ENCODE data around the gene ELF5.

The ELF5 gene

GRCh38 chr11:34521265-34521664, 7.7 kb upstream of the ELF5 start:
- DNase-seq (ENCODE audit: low read depth) = no peak

- no peak for DNase-seq (ENCODE audit: low read depth)
Observed at GRCh38 chr11:34519595-34520235, 6.1 kb upstream of the ELF5 start.

DNA sequence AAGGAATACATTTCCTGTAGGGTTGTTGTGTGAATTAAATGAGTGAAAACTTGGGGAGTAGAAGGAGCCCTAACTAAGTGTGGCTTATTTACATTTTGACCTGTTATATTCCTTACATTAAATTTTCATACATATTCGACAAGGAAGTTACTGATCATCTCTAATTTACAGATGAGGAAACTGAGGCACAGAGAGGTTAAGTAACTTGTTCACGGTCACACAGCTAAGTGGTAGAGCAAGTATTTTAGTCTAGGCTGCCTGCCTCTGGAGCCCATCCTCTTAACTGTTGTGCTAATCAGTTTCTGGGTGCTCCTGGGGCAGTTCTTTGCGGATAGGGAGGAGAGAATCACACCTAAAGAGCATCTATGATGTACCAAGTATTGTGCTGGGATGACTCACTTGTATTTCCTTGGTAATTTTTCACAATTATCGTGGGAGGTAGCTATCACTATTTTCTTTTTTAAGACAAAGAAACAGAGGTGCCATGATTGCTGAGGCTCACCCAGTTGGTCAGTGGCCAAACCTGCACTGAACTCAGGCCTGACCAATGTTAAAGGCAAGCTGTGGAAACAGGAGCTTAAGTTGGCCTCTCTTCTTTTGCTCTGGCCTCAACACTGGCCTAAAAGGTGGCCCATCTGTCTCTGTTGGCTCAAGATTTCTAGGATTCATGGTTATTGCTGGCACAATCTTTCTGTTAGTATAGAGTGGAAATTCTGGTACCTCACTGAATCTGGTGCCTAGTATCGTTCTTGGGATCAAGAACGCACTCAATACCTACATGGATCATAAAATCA, 2.9 kb upstream of the ELF5 start:
- no peak for DNase-seq (ENCODE audit: low read depth)

- no peak for DNase-seq (ENCODE audit: low read depth)
Observed at GRCh38 chr11:34514597-34514996, 1.0 kb upstream of the ELF5 start.

GRCh38 chr11:34512840-34513681, 533 bp downstream of the ELF5 start:
- peak; percentile 16 for DNase-seq (ENCODE audit: low read depth)

- DNase-seq (ENCODE audit: low read depth) = no peak
Observed at GRCh38 chr11:34510673-34511072, 2.9 kb downstream of the ELF5 start.

GRCh38 chr11:34510218-34510617, 3.4 kb downstream of the ELF5 start:
- DNase-seq (ENCODE audit: low read depth) = no peak

DNA sequence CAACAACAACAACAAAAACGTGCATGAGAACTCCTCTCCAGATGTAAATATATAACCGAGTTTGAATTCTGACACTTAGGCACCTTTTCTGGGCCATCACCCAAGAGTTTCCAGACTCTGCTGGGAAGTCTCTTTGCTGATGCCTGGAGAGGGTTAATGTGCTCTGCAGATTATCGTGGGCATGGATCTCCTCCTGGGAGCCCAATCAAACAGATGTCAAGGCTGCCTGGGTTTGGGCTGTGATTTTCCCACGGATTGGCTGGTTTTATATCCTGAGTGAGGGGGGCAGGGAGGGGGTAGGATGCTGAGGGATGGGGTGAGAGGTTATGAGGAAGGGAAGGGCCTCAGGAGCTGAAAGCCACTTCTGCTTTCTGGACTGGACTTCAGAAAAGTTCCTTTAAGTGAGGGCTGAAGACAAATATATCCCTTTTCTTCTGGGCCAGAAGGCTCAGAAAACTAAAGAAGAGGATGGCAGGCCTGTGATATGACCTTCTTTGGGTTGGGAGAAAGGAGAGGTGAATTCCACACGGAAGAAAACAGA, 4.2 kb downstream of the ELF5 start:
- DNase-seq (ENCODE audit: low read depth) = no peak

- DNase-seq (ENCODE audit: low read depth) = no peak
Observed at GRCh38 chr11:34508524-34508923, 5.1 kb downstream of the ELF5 start.

- DNase-seq (ENCODE audit: low read depth) = no peak
Observed at GRCh38 chr11:34507610-34508009, 6.0 kb downstream of the ELF5 start.

DNA sequence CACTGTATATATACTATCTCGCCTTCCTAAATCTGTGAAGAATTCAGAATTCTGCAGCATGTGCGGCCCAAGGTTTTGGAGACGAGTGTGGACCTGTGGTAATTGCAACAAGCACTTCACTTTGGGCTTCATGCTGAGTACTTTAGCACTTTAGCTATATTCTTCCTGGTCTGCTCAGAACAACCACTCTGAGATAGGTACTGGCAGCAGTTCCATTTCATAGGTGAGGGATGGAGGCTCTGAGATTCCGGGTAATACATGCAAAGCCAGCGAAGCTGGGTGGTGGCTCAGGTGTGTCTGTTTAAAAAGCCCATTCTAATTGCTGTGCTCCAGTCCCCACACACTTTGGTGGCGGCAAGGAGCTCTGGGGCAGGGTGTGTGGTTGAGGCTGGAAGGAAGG, 6.4 kb downstream of the ELF5 start:
- DNase-seq (ENCODE audit: low read depth) = no peak

GRCh38 chr11:34505874-34506273, 7.7 kb downstream of the ELF5 start:
- DNase-seq (ENCODE audit: low read depth) = no peak

DNA sequence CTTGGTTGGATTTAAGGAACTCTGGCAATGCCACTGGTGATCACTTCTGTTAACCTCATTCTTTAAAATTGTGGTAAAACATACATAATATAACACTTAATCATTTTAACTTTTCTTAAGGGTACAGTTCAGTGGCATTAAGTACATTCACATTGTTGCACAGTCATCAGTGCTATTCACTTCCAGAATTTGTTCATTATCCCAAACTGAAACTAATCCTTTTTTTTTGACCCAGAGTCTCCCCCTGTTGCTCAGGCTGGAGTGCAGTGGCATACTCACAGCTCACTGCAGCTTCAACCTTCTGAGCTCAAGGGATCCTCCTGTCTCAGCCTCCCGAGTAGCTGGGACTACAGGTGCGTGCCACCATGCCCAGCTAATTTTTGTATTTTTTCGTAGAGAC, 10.6 kb downstream of the ELF5 start:
- no peak for DNase-seq (ENCODE audit: low read depth)

DNA sequence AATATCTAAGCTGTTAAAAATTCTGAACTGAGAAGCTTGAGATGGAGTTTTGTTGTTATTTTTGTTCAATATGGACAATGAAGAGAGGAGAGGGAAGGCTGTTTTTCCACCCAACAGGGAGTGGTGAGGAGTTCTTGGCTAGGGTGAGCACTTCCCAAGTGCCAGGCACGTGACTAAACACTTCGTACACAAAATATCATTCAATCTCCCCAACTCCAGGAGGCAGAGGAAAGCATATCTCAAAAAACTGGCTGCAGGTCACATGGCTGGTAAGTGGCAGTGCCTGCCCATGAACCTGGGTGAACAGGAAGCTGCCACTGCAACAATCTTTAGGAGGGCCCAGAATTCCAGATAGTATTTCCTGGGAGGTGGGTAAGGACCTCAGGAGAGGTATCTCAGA, 11.6 kb downstream of the ELF5 start:
- DNase-seq (ENCODE audit: low read depth) = no peak

DNA sequence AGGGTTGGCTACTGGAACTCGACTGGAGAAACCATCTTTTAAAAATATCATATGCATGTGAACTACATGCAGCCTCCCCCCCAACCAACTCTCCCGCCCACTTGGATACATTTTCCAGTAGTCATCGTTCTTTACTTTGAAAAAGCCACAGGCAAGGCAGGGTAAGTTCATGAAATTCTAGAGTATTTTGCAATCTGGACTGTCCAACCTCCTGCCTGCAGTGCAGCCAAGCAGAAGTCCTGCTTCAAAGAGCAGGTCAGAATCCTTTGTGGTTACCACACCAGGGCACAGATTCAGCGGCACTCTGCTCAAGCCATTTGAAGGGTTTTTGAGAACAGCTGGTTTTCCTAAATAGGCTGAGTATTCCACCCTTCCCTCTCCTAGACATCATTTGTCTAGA, 12.1 kb downstream of the ELF5 start:
- no peak for DNase-seq (ENCODE audit: low read depth)

GRCh38 chr11:34499719-34500500, 13.7 kb downstream of the ELF5 start:
- DNase-seq (ENCODE audit: low read depth) = no peak

DNA sequence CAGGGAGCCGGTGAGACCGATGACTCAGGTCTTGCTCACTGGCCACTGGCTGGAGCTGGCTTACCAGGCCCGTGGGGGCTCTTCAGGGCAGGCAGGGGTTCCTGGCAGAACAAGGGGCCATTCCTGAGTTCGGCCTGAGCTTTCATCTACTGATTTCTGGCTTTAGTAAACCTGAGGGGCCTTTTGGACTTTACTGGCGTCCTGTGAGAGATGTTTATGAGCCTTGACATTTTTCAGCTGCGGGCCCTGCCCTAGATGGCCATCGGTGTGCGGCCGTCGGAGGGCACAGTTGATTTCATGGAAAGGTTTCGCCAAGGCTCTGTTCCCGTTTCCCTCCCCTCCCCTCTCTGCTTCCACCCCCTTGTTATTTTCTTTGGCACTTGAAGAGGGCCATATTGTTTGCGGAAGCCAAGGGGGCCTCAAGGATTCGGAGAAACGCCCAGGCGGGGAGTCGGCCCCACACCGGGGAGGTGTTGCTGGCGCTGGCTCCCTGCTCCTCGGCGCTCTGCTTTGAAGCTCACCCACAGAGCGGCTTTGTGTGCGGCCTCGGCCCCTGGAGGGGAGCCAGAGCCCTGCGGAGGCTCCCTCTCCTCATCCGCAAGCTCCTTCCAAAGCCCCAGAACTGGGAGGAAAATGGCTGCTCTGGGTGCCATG, 17.7 kb downstream of the ELF5 start:
- no peak for DNase-seq (ENCODE audit: low read depth)

DNA sequence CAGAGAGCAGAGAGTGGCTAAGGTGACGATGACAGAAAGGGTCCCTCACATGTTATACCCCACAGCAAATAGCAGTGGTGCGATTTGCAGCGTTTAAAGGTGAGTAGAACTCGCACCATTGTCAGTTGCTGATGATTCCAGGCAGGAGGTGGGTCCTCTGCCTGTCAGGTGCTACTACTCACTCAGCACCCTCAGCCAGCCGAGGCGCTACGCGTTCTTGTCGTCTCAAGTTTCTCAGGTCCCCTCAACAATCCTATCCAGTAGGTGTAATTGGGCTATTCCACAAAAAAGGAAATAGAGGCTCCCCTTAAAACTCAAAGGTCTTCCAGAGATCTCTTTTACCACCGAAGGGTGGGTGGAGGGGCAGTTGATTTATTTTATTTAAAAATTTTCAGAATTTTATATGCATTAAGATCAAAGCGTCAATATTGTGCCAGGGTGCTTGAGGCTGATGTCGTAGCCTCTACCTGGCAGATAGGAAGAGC, 18.3 kb downstream of the ELF5 start:
- DNase-seq (ENCODE audit: low read depth) = no peak

GRCh38 chr11:34493926-34494595, 19.5 kb downstream of the ELF5 start:
- DNase-seq (ENCODE audit: low read depth) = no peak

DNA sequence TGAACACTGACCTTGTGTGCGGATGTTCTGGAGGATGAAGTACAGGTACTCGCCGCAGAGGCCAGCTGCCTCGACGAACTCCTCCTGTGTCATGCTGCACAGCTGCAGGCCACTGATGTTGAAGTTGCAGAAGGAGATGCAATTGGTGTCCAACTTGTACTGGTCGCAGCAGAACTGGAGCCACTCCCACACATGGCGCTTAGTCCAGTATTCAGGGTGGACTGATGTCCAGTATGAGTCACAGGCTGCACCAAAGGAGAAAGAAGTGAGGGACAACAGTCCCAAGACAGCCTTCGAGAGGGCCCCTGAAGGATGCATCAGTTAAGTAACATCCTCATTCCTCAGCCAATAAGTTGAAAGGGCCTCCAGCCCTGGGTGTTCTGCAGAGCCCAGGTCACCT, 20.1 kb downstream of the ELF5 start:
- no peak for DNase-seq (ENCODE audit: low read depth)

Data from activated T-helper 9 cell treated with anti-CD3 and anti-CD28 coated beads, Interleukin-2, amount 50 U/mL, for 16 hours (primary cell).